Measurements from ENCODE around the gene TUBB4B.
"Not testable (repeated sequence)": the region's sequence is repeated elsewhere in the genome, so short reads cannot be mapped to it uniquely, and the experiment has no call there.

Gene TUBB4B

GRCh38 chr9:137256856-137257255 lies 15.8 kb downstream of the TUBB4B start:
- no peak for DNase-seq (ENCODE audit: low spot score)
- no peak for TF ChIP-seq CTCF (IDR thresholded peaks at IDR 0.05; ENCODE audit: borderline replicate concordance, control extremely low read depth, extremely low read depth, insufficient read depth, missing control alignments)
- in situ Hi-C loops (cut with MboI; ENCODE audit: low sequenced_read_pairs, unreplicated experiment) = no loop called here

GRCh38 chr9:137262173-137262908 lies 21.3 kb downstream of the TUBB4B start:
- in situ Hi-C loops (cut with MboI; ENCODE audit: low sequenced_read_pairs, unreplicated experiment); DNase-seq (ENCODE audit: low spot score): not testable (repeated sequence)

GRCh38 chr9:137262909-137263285 lies 21.8 kb downstream of the TUBB4B start:
- TF ChIP-seq CTCF (IDR thresholded peaks at IDR 0.05; ENCODE audit: borderline replicate concordance, control extremely low read depth, extremely low read depth, insufficient read depth, missing control alignments) = no peak
- in situ Hi-C loops (cut with MboI; ENCODE audit: low sequenced_read_pairs, unreplicated experiment) = no loop called here
- DNase-seq (ENCODE audit: low spot score) = no peak

- no peak for TF ChIP-seq CTCF (IDR thresholded peaks at IDR 0.05; ENCODE audit: borderline replicate concordance, control extremely low read depth, extremely low read depth, insufficient read depth, missing control alignments)
- no peak for DNase-seq (ENCODE audit: low spot score)
- in situ Hi-C loops (cut with MboI; ENCODE audit: low sequenced_read_pairs, unreplicated experiment) = no loop called here
Observed at GRCh38 chr9:137263506-137263905, 22.4 kb downstream of the TUBB4B start.

- no peak for DNase-seq (ENCODE audit: low spot score)
- in situ Hi-C loops (cut with MboI; ENCODE audit: low sequenced_read_pairs, unreplicated experiment) = no loop called here
Observed at GRCh38 chr9:137264067-137264466, 23.0 kb downstream of the TUBB4B start.

GRCh38 chr9:137265496-137266161 lies 24.5 kb downstream of the TUBB4B start:
- no peak for DNase-seq (ENCODE audit: low spot score)
- no peak for TF ChIP-seq CTCF (IDR thresholded peaks at IDR 0.05; ENCODE audit: borderline replicate concordance, control extremely low read depth, extremely low read depth, insufficient read depth, missing control alignments)
- in situ Hi-C loops (cut with MboI; ENCODE audit: low sequenced_read_pairs, unreplicated experiment) = no loop called here

More at GRCh38 chr9:137264067-137264466, 23.0 kb downstream of the TUBB4B start:
- no peak for TF ChIP-seq CTCF (IDR thresholded peaks at IDR 0.05; ENCODE audit: borderline replicate concordance, control extremely low read depth, extremely low read depth, insufficient read depth, missing control alignments)

GRCh38 chr9:137266162-137266527 lies 25.1 kb downstream of the TUBB4B start:
- in situ Hi-C loops (cut with MboI; ENCODE audit: low sequenced_read_pairs, unreplicated experiment) = no loop called here

More at GRCh38 chr9:137266162-137266527, 25.1 kb downstream of the TUBB4B start:
- TF ChIP-seq CTCF (IDR thresholded peaks at IDR 0.05; ENCODE audit: borderline replicate concordance, control extremely low read depth, extremely low read depth, insufficient read depth, missing control alignments) = no peak
- no peak for DNase-seq (ENCODE audit: low spot score)
